HL-60 (cell line): ENCODE results near the gene ANXA11.

Experiments
- DNase-seq, 2 experiments: peaks; one replicate each; pipeline ENCODE4 v3.0.0-alpha.2; 2010 to 2020; ENCODE audit warnings: low read depth in 1 of 2, low spot score in 1 of 2
- H3K27ac ChIP-seq: fragments of 250-450 bp; sonication (Bioruptor Pico); replicated peaks from 2 replicates; pipeline ENCODE4 v1.5.1; 2020; ENCODE audit warnings: mild to moderate bottlenecking, moderate library complexity
- H3K27me3 ChIP-seq: fragments of 250-450 bp; sonication (Bioruptor Pico); 2 replicates; pipeline ENCODE4 v1.5.1; 2021; ENCODE audit warnings: mild to moderate bottlenecking, moderate library complexity; ENCODE audit not compliant: insufficient read depth, poor library complexity, severe bottlenecking
- H3K4me3 ChIP-seq: replicated peaks from 2 replicates; pipeline ENCODE4 v1.5.1; 2011; ENCODE audit warnings: mild to moderate bottlenecking, control low read depth, low read length; ENCODE audit not compliant: insufficient read depth
- CTCF ChIP-seq: IDR thresholded peaks from one replicate; pipeline ENCODE4 v1.5.1; 2011; ENCODE audit warnings: low read length, control low read depth, inconsistent platforms; ENCODE audit not compliant: insufficient read depth
- GABPA ChIP-seq: IDR thresholded peaks from 2 replicates; pipeline ENCODE4 v1.6.1; 2012; ENCODE audit warnings: low read depth
- POLR2AphosphoS5 ChIP-seq: IDR thresholded peaks from 2 replicates; pipeline ENCODE4 v1.6.1; 2012; ENCODE audit warnings: low read depth
- REST ChIP-seq: IDR thresholded peaks from 2 replicates; pipeline ENCODE4 v1.6.1; 2012; ENCODE audit warnings: low read depth; ENCODE audit not compliant: insufficient replicate concordance
- SPI1 ChIP-seq: IDR thresholded peaks from 2 replicates; pipeline ENCODE4 v1.6.1; 2012; ENCODE audit warnings: low read depth, mild to moderate bottlenecking, borderline replicate concordance

Gene ANXA11

GRCh38 chr10:80154626-80154977 lies 50.7 kb downstream of the ANXA11 start:
- TF ChIP-seq POLR2AphosphoS5 (0 out of 2 replicates have a peak, but pooled peaks have one; percentile 18), GABPA (no peak)
- no peaks in the 10 kb centered on the region for H3K27me3 ChIP-seq
- DNase-seq, result no peak
- no peak overlapping the region for H3K27ac ChIP-seq
- H3K4me3 ChIP-seq, result no peak overlapping the region

GRCh38 chr10:80153460-80153859 lies 51.9 kb downstream of the ANXA11 start:
- no peak; the same call in 1 of the 2 replicates for TF ChIP-seq POLR2AphosphoS5
- TF ChIP-seq GABPA, result no peak
- no peak for TF ChIP-seq REST
- TF ChIP-seq CTCF, result no peak
- no peak for TF ChIP-seq SPI1
- no peak overlapping the region for H3K4me3 ChIP-seq
- no peak overlapping the region for H3K27ac ChIP-seq

GRCh38 chr10:80152820-80153219 lies 52.5 kb downstream of the ANXA11 start:
- DNase-seq, result no peak
- H3K27ac ChIP-seq, result no peak overlapping the region
- no peaks in the 10 kb centered on the region for H3K27me3 ChIP-seq
- no peak overlapping the region for H3K4me3 ChIP-seq
- no peak for TF ChIP-seq CTCF
- no peak for TF ChIP-seq GABPA
- no peak for TF ChIP-seq POLR2AphosphoS5
- no peak for TF ChIP-seq SPI1
- no peak for TF ChIP-seq REST

More at GRCh38 chr10:80153460-80153859, 51.9 kb downstream of the ANXA11 start:
- H3K27me3 ChIP-seq, result no peaks in the 10 kb centered on the region
- DNase-seq, result no peak

GRCh38 chr10:80150172-80150571 lies 55.2 kb downstream of the ANXA11 start:
- no peak for DNase-seq
- TF ChIP-seq GABPA (no peak), SPI1 (no peak), REST (no peak), POLR2AphosphoS5 (no peak), CTCF (no peak)
- no peaks in the 10 kb centered on the region for H3K27me3 ChIP-seq
- H3K4me3 ChIP-seq, result no peak overlapping the region
- no peak overlapping the region for H3K27ac ChIP-seq
